Activated CD8-positive, alpha-beta T cell treated with anti-CD3 and anti-CD28 coated beads for 36 hours (primary cell): ENCODE measurements around the gene NT5M. TPM values are rescaled to one million over a fixed set of nuclear protein-coding genes. Genes with fewer than 3 reads are reported as not detected.

Experiments used
- ATAC-seq: fragments of 200-7000 bp; cut with Tn5 transposase; one replicate; pipeline ENCODE4 v1.10.0; 2021; ENCODE audit warnings: mild to moderate bottlenecking, moderate library complexity
- CTCF ChIA-PET: fragments of 350-600 bp; sonication (Branson Sonifier 250); formaldehyde crosslinking; loops from one replicate; lab custom pipeline; 2021; ENCODE audit warnings: antibody characterized with exemption; lab: Charles Lee
- POLR2A ChIA-PET: fragments of 350-600 bp; sonication (Branson Sonifier 250); formaldehyde crosslinking; loops from one replicate; lab custom pipeline; 2021; ENCODE audit warnings: antibody characterized with exemption; lab: Charles Lee
- DNase-seq: peaks from one replicate; pipeline ENCODE4 v3.0.0-alpha.2; 2020
- H3K27ac Mint-ChIP-seq: one replicate; pipeline ENCODE4 v1.8.0; 2021; ENCODE audit warnings: mild to moderate bottlenecking, mixed read lengths
- H3K27me3 Mint-ChIP-seq: one replicate; pipeline ENCODE4 v1.8.0; 2021; ENCODE audit warnings: mixed read lengths
- H3K36me3 Mint-ChIP-seq: one replicate; pipeline ENCODE4 v1.8.0; 2021; ENCODE audit warnings: low read depth, mixed read lengths
- H3K4me1 Mint-ChIP-seq: one replicate; pipeline ENCODE4 v1.8.0; 2021; ENCODE audit warnings: low read depth, mixed read lengths
- H3K4me3 Mint-ChIP-seq: one replicate; pipeline ENCODE4 v1.8.0; 2021; ENCODE audit warnings: mild to moderate bottlenecking, moderate library complexity, mixed read lengths
- H3K9me3 Mint-ChIP-seq: one replicate; pipeline ENCODE4 v1.8.0; 2021; ENCODE audit warnings: mixed read lengths
- CTCF ChIP-seq: fragments of 200-600 bp; IDR thresholded peaks from one replicate; pipeline ENCODE4 v1.8.0; 2022; ENCODE audit warnings: antibody characterized with exemption, mild to moderate bottlenecking
- intact Hi-C: fragments of 100-400 bp; cut with micrococcal nuclease; formaldehyde crosslinking; loops from one replicate; pipeline ENCODE4 v1.10.0; 2022
- total RNA-seq, 2 experiments: library from RNA; stranded (reverse); gene quantifications; one replicate each; pipeline ENCODE4 v1.2.3, GENCODE V29; 2021

Gene NT5M
- total RNA-seq, 2 experiments from 2014 or later: 8.3 to 9.4 TPM

- H3K27me3 Mint-ChIP-seq: no peaks in the 10 kb centered on the region
- POLR2A ChIA-PET: no interaction called here
- DNase-seq (no peak), ATAC-seq (no peak)
- no peak overlapping the region for H3K27ac Mint-ChIP-seq
- CTCF ChIA-PET: no interaction called here
- H3K36me3 Mint-ChIP-seq: no peaks in the 10 kb centered on the region
- intact Hi-C loops: no loop called here
- no peak overlapping the region for H3K4me3 Mint-ChIP-seq
- no peaks in the 10 kb centered on the region for H3K9me3 Mint-ChIP-seq
- H3K4me1 Mint-ChIP-seq: no peaks in the 10 kb centered on the region
- no peak for TF ChIP-seq CTCF
Measured at GRCh38 chr17:17322516-17323510, 19.6 kb downstream of the NT5M start.

- ATAC-seq: no peak
- Mint-ChIP-seq H3K36me3 (no peaks in the 10 kb centered on the region), H3K4me1 (no peaks in the 10 kb centered on the region), H3K27me3 (no peaks in the 10 kb centered on the region), H3K27ac (no peak overlapping the region), H3K4me3 (no peak overlapping the region), H3K9me3 (no peaks in the 10 kb centered on the region)
- intact Hi-C loops: no loop called here
- POLR2A ChIA-PET: no interaction called here
- CTCF ChIA-PET: no interaction called here
- TF ChIP-seq CTCF: no peak
- DNase-seq: no peak
Measured at GRCh38 chr17:17324616-17325015, 21.4 kb downstream of the NT5M start.

GRCh38 chr17:17325228-17325627 is 22.1 kb downstream of the NT5M start:
- ATAC-seq (no peak), DNase-seq (no peak)
- Mint-ChIP-seq H3K4me1 (no peaks in the 10 kb centered on the region), H3K27me3 (no peaks in the 10 kb centered on the region), H3K36me3 (no peaks in the 10 kb centered on the region), H3K9me3 (no peaks in the 10 kb centered on the region), H3K4me3 (no peak overlapping the region), H3K27ac (no peak overlapping the region)
- CTCF ChIA-PET: no interaction called here
- no peak for TF ChIP-seq CTCF
- intact Hi-C loops: no loop called here
- POLR2A ChIA-PET: no interaction called here

GRCh38 chr17:17325816-17326215 is 22.6 kb downstream of the NT5M start:
- CTCF ChIA-PET: no interaction called here
- POLR2A ChIA-PET: no interaction called here
- DNase-seq (no peak), ATAC-seq (no peak)
- no peaks in the 10 kb centered on the region for H3K9me3 Mint-ChIP-seq
- intact Hi-C loops: no loop called here
- no peaks in the 10 kb centered on the region for H3K27me3 Mint-ChIP-seq
- no peak overlapping the region for H3K4me3 Mint-ChIP-seq
- H3K36me3 Mint-ChIP-seq: no peaks in the 10 kb centered on the region
- H3K27ac Mint-ChIP-seq: no peak overlapping the region
- H3K4me1 Mint-ChIP-seq: no peaks in the 10 kb centered on the region
- no peak for TF ChIP-seq CTCF

DNA sequence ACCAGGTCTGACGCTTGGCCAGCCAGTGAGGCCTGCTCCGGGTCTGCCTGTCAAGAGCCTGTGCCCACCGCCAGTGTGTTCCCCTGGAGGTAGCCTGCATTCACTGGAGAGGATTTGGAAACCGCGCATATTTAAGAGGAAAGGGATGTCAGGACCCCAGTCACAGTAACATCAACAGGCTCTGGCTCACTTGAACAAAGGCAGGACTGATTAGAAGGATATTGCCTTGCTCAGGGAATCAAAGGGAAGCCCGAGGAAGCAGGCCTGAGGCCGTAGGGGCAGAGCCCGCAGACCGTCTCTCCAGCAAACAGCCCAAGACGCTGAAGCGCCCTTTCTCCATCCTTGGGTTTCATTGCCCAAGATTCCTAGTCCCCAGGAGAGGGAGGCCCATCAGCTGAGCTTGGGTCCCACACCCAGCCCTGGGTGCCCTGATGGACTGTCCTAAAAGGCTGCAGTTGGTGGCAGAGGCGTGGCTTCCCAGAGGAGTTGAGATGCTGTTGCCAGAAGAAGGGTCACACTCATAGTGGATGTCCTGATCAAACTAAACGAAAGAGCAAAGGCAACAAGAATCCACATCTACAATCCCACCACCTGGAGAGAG is 23.2 kb downstream of the NT5M start:
- TF ChIP-seq CTCF: no peak
- H3K4me3 Mint-ChIP-seq: no peak overlapping the region
- H3K36me3 Mint-ChIP-seq: no peaks in the 10 kb centered on the region

More for the DNA sequence above, 23.2 kb downstream of the NT5M start:
- ChIA-PET CTCF (no interaction called here), POLR2A (no interaction called here)
- no peak for DNase-seq
- intact Hi-C loops: no loop called here
- Mint-ChIP-seq H3K27me3 (no peaks in the 10 kb centered on the region), H3K9me3 (no peaks in the 10 kb centered on the region), H3K4me1 (no peaks in the 10 kb centered on the region), H3K27ac (no peak overlapping the region)
- no peak for ATAC-seq
